Measurements from ENCODE around the gene GDPGP1. TPM values are rescaled to one million over a fixed set of nuclear protein-coding genes. Genes with fewer than 3 reads are reported as not detected.

GDPGP1 gene, protein sequence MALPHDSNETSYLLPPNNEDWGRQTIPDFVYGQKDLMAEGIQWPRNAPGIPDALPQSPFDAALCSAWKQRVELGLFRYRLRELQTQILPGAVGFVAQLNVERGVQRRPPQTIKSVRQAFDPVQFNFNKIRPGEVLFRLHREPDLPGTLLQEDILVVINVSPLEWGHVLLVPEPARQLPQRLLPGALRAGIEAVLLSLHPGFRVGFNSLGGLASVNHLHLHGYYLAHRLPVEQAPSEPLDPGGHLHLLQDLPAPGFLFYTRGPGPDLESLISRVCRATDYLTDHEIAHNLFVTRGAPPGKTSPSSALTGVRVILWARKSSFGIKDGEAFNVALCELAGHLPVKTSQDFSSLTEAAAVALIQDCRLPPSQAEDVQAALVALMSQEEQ
- total RNA-seq: 1.8 and 7.9 TPM in 2 replicates

DNA sequence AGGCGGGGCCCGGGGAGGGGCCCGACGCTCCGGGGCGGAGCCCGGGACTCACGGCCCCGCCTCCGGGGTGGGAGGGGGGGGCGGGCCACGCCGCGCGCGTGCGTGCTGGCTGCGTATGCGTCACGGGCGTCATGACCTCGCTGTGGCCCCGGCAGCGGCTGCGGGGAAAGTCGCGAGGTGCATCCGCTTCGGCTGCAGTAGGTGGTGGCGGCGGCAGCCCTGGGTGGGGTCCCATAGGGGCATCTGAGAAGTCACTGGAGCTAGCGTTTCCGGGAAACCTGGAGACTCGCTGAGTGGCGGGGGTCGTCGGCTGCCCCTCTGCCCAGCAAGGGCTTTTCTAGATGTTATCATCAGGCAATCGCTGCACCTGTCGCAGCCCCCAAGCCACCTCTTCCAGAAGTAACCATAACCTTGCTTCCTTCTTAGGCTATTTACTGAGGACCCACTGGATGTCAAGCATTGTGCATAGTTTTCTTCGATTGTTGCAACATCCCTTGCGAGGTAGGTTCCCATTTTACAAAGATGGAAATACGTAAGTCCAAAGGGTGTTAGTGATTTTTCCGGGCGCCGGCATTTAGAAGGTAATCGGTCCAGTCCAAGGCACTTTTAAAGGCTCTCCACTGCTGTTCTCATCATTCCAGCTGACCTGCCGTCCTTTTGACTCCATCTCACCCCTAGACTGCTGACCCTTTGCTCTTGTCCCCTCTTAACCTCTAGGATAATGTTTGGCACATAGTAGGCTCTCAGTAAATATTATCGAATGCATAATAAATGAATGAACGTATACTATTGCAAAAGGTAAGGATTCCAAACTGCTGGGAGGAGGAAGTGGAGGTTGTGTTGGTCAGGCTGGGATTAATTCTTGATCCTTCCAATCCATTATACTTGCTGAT, at the start of gene GDPGP1:
Gene GDPGP1 (plus strand): TSS at position 114 of the 893 bp plus-strand sequence. CDS start 6,700 bp downstream, outside the sequence.

DNA sequence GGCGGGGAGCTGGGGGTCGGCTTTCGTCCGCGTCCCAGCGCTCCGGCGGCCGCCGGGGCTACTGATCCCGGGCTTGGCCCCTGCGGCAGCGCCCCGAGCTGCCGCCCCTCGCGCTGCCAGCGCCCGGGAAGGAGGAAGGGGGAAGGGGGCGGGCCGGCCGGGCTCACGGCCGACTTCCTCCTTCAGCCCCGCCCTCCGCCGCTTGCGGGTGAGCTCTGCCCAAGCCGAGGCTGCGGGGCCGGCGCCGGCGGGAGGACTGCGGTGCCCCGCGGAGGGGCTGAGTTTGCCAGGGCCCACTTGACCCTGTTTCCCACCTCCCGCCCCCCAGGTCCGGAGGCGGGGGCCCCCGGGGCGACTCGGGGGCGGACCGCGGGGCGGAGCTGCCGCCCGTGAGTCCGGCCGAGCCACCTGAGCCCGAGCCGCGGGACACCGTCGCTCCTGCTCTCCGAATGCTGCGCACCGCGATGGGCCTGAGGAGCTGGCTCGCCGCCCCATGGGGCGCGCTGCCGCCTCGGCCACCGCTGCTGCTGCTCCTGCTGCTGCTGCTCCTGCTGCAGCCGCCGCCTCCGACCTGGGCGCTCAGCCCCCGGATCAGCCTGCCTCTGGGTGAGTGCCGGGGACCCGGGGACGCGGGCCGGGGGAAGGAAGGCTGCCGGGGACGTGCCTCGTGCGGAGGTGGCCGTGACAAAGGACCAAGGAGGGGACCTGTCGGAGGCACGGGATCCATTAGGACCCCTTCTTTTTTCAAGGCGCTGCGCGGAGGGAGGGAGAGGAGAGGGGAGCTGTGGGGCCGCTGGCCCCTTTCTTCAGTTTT, 32.7 kb upstream of the GDPGP1 start, which contains the start of gene SEMA4B:
Gene SEMA4B (plus strand): TSS at position 201 of the 814 bp plus-strand sequence. CDS start 249 bp downstream, at position 450.

DNA sequence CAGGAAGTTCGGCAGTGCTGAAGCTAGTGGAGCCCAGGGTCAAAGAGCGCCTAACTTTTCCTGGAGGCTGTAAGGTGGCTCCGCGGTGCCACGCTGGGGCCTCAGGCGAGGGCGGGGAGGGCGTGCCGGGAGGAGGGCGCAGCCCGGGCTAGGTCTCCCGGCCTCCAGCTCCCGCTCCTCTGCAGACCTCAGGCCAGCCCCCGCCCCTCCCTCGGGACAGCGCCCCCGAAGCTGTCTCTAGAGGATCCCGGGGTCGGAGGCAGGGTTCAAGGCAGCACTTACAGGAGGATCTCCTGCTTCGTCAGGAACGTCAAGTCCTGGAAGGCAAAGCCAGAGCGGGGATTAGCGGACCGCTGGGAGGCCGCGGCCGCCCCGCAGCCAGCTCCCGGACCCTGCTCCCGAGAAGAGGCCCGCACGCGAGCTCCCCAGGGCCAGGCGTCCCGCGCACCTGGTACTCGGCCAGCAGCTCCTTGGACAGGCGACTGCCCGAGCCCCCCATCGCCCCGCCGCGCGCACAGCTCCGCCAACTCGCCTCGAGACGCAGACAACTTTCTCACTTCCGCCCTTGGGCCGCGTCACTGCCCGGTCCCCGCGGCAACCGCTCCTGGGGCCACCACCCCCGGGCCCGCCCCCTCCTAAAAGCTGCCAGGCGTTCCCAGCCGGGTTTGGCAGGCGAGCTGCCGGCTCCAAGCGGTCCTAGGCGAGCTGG, 468 bp upstream of the GDPGP1 start, which contains the start of gene CIB1:
Gene CIB1 (minus strand): TSS at position 555 of the 709 bp plus-strand sequence. CDS start 56 bp downstream, at position 499.

DNA sequence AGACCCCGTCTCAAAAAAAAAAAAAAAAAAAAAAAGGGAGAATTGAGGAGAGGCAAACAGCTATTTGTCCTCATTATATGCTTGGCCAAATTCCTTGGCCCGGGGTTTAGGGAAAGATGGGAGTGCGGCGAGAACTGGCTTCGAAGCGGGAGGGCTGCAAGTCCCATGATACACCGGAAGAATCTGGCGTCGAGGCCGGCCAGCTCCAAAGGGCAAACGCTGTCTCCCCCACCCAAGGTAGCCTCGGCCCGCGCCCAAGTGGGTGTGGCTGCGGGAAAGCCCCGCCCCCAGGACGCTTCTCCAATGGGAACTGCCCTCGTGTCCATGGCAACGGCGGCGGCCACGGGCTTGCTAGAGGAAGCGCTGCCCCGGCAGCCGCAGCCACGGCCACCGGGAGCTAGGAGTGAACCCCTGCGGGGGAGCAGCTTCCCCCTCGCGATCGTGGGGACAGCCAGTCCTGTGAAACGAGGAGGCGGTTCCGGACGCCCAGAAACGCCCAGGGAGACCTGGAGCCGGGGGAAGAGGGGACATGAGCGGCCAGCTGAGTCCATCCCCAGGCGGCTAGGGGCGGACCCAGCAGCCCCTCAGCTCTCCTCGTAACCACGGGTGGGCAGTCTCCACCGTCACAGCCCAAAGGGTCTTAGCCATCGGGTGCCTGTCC, 15.3 kb downstream of the GDPGP1 start, which contains the start of gene TTLL13:
Gene TTLL13 (plus strand): TSS at position 354 of the 661 bp plus-strand sequence. CDS start 1,075 bp downstream, outside the sequence.

DNA sequence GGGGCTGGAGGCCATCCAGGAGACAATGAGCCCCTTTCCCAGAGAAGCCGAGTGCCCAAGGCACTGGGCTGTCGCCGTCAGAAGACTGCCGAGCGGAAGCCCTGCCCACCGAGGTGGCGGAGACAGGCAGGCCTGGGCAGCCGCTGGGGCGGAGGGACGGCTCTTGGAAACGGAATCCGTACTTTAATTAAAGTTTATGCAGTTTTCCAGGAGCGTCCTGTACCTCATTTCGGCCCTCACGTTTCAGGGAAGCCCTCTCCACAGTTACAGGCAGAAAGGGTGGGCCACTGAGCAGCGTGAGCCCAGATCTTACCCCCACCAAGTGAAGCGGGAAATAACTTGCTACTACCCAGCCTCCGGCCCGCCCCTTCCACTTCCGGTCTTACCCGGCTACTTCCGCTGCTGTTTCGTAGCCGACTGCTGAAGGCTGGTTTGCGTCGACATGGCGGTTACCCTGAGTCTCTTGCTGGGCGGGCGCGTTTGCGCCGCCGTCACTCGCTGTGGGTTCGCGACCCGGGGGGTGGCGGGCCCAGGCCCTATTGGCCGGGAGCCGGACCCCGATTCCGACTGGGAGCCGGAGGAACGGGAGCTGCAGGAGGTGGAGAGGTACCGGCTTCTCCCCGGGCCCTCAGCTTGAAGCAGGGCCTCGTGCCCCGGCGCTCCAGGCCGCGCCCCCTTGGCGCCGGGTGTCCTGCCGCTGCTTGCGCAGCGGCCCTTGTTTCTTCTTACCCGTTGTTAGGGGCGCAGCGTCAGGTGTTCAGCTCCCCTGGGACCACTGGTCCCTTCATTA, 31.5 kb downstream of the GDPGP1 start, which contains the start of gene NGRN:
Gene NGRN (plus strand): TSS at position 402 of the 790 bp plus-strand sequence. CDS start 41 bp downstream, at position 443.

Other genes starting within 250 kb of the GDPGP1 start
- 5.8 and 8.3 TPM in 2 replicates for gene ZNF710, start 232.9 kb upstream of the GDPGP1 start, total RNA-seq
- gene IDH2, start 131.7 kb upstream of the GDPGP1 start, total RNA-seq: 46.3 and 56.2 TPM in 2 replicates
- 8.2 and 10.3 TPM in 2 replicates for gene SEMA4B, start 32.9 kb upstream of the GDPGP1 start, total RNA-seq
- gene CIB1, start 268 bp upstream of the GDPGP1 start, total RNA-seq: 26.6 and 26.7 TPM in 2 replicates
- gene TTLL13, start 15.3 kb downstream of the GDPGP1 start, total RNA-seq: 0.23 TPM in 1 of 2 replicates, not detected in the other
- gene NGRN, start 31.5 kb downstream of the GDPGP1 start, total RNA-seq: 66.9 and 68.1 TPM in 2 replicates
- gene ZNF774, start 118.1 kb downstream of the GDPGP1 start, total RNA-seq: 0.09 and 0.12 TPM in 2 replicates
- gene IQGAP1, start 154.0 kb downstream of the GDPGP1 start, total RNA-seq: 75.9 and 109 TPM in 2 replicates

Measured in pericardium fibroblast (primary cell).